ENCODE data around the gene CDH22. TPM values are rescaled to one million over a fixed set of nuclear protein-coding genes. Genes with fewer than 3 reads are reported as not detected.
A peak's percentile ranks its signal among the peaks of the same experiment; 100 is the strongest.

The CDH22 gene
- total and polyA plus RNA-seq, 4 donors: 0.03 to 0.25 (median 0.09) TPM

- Histone ChIP-seq H3K4me1 (ENCODE audit: control insufficient read depth in 5 of 5, insufficient read depth in 5 of 5, low read length in 5 of 5) (peaks cover 0 to 1% (median 0%) of the 10 kb centered on the region in 5 donors), H3K9me3 (ENCODE audit: control insufficient read depth in 4 of 4, insufficient read depth in 3 of 4, low read length in 3 of 4) (peaks cover 0 to 3% (median 0%) of the 10 kb centered on the region in 4 donors), H3K27me3 (ENCODE audit: control insufficient read depth in 3 of 3, insufficient read depth in 3 of 3, low read length in 2 of 3) (peaks cover 6 to 48% (median 13%) of the 10 kb centered on the region in 3 donors), H3K36me3 (ENCODE audit: control insufficient read depth in 4 of 4, insufficient read depth in 4 of 4, low read length in 4 of 4) (no peaks in the 10 kb centered on the region), H3K9ac (ENCODE audit: insufficient read depth in 1 of 2, low read length in 2 of 2) (no peak overlapping the region), H3K4me3 (no peak overlapping the region), H3K27ac (ENCODE audit: low read depth in 1 of 2, low read length in 1 of 2) (no peak overlapping the region)
- WGBS, 2 donors: 39 to 53% methylated on average over 45 to 55 of the region's 55 CpGs
- ATAC-seq (ENCODE audit: insufficient read depth, low FRiP score): no peak
- TF ChIP-seq CTCF (IDR thresholded peaks at IDR 0.05; ENCODE audit: control extremely low read depth, extremely low read depth): no peak
- no peak for DNase-seq
Measured at GRCh38 chr20:46200582-46201570, 107.4 kb downstream of the CDH22 start.

GRCh38 chr20:46199198-46199597, 109.1 kb downstream of the CDH22 start:
- WGBS, 2 donors: 14 to 25% methylated on average over 21 of the region's 21 CpGs
- Histone ChIP-seq H3K27ac (ENCODE audit: low read depth in 1 of 2, low read length in 1 of 2) (no peak overlapping the region), H3K27me3 (ENCODE audit: control insufficient read depth in 3 of 3, insufficient read depth in 3 of 3, low read length in 2 of 3) (peaks cover 6 to 58% (median 13%) of the 10 kb centered on the region in 3 donors), H3K4me1 (ENCODE audit: control insufficient read depth in 5 of 5, insufficient read depth in 5 of 5, low read length in 5 of 5) (no peaks in the 10 kb centered on the region), H3K9ac (ENCODE audit: insufficient read depth in 1 of 2, low read length in 2 of 2) (no peak overlapping the region), H3K36me3 (ENCODE audit: control insufficient read depth in 4 of 4, insufficient read depth in 4 of 4, low read length in 4 of 4) (no peaks in the 10 kb centered on the region), H3K9me3 (ENCODE audit: control insufficient read depth in 4 of 4, insufficient read depth in 3 of 4, low read length in 3 of 4) (peaks cover 0 to 6% (median 0%) of the 10 kb centered on the region in 4 donors), H3K4me3 (no peak overlapping the region)
- no peak for TF ChIP-seq CTCF (IDR thresholded peaks at IDR 0.05; ENCODE audit: control extremely low read depth, extremely low read depth)
- ATAC-seq (ENCODE audit: insufficient read depth, low FRiP score) (peak; percentile 34), DNase-seq (no peak)

- no peak for TF ChIP-seq CTCF (IDR thresholded peaks at IDR 0.05; ENCODE audit: control extremely low read depth, extremely low read depth)
- no peak overlapping the region for H3K27ac ChIP-seq (ENCODE audit: low read depth in 1 of 2, low read length in 1 of 2)
- no peak overlapping the region for H3K9ac ChIP-seq (ENCODE audit: insufficient read depth in 1 of 2, low read length in 2 of 2)
- peaks cover 0 to 8% (median 0%) of the 10 kb centered on the region in 4 donors for H3K9me3 ChIP-seq (ENCODE audit: control insufficient read depth in 4 of 4, insufficient read depth in 3 of 4, low read length in 3 of 4)
- peaks cover 6 to 51% (median 13%) of the 10 kb centered on the region in 3 donors for H3K27me3 ChIP-seq (ENCODE audit: control insufficient read depth in 3 of 3, insufficient read depth in 3 of 3, low read length in 2 of 3)
- no peaks in the 10 kb centered on the region for H3K36me3 ChIP-seq (ENCODE audit: control insufficient read depth in 4 of 4, insufficient read depth in 4 of 4, low read length in 4 of 4)
- H3K4me1 ChIP-seq (ENCODE audit: control insufficient read depth in 5 of 5, insufficient read depth in 5 of 5, low read length in 5 of 5): no peaks in the 10 kb centered on the region
- ATAC-seq (ENCODE audit: insufficient read depth, low FRiP score) (no peak), DNase-seq (no peak)
- no peak overlapping the region for H3K4me3 ChIP-seq
- WGBS, 2 donors: 51 to 75% methylated on average over 3 of the region's 3 CpGs
Measured at GRCh38 chr20:46196990-46197389, 111.3 kb downstream of the CDH22 start.

All from lung (tissue), 12 donors.